ENCODE measurements around the gene MICU1.

GRCh38 chr10:72462261-72462660, 163.6 kb downstream of the MICU1 start:
- TF ChIP-seq RFX5 (IDR thresholded peaks at IDR 0.05; ENCODE audit: low read depth, low read length) (no peak), EP300 (IDR thresholded peaks at IDR 0.05; ENCODE audit: borderline replicate concordance in 1 of 2, control insufficient read depth in 1 of 2, low read depth in 2 of 2, low read length in 2 of 2) (no peak), SIX5 (IDR thresholded peaks at IDR 0.05; ENCODE audit: low read depth, low read length, severe bottlenecking) (no peak), ZNF687 (IDR thresholded peaks at IDR 0.05) (no peak), EZH2 (IDR thresholded peaks at IDR 0.05; ENCODE audit: borderline replicate concordance, control insufficient read depth, low read depth, low read length) (no peak), CEBPB (IDR thresholded peaks at IDR 0.05; ENCODE audit: borderline replicate concordance in 1 of 2, low read depth in 2 of 2, low read length in 2 of 2) (no peak), TAF1 (IDR thresholded peaks at IDR 0.05; ENCODE audit: borderline replicate concordance, low read depth, low read length) (no peak), USF2 (IDR thresholded peaks at IDR 0.05; ENCODE audit: borderline replicate concordance, low read depth, low read length) (no peak)
- TF ChIP-seq, protein P1, sequence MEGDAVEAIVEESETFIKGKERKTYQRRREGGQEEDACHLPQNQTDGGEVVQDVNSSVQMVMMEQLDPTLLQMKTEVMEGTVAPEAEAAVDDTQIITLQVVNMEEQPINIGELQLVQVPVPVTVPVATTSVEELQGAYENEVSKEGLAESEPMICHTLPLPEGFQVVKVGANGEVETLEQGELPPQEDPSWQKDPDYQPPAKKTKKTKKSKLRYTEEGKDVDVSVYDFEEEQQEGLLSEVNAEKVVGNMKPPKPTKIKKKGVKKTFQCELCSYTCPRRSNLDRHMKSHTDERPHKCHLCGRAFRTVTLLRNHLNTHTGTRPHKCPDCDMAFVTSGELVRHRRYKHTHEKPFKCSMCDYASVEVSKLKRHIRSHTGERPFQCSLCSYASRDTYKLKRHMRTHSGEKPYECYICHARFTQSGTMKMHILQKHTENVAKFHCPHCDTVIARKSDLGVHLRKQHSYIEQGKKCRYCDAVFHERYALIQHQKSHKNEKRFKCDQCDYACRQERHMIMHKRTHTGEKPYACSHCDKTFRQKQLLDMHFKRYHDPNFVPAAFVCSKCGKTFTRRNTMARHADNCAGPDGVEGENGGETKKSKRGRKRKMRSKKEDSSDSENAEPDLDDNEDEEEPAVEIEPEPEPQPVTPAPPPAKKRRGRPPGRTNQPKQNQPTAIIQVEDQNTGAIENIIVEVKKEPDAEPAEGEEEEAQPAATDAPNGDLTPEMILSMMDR (IDR thresholded peaks at IDR 0.05 in 2 of 3, conservative IDR thresholded peaks at IDR 0.05 in 1 of 3; ENCODE audit: control insufficient read depth in 2 of 3, extremely low read depth in 1 of 3, insufficient read depth in 1 of 3, low read depth in 3 of 3, low read length in 3 of 3), result no peak
- TF ChIP-seq, protein P2, sequence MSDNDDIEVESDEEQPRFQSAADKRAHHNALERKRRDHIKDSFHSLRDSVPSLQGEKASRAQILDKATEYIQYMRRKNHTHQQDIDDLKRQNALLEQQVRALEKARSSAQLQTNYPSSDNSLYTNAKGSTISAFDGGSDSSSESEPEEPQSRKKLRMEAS (IDR thresholded peaks at IDR 0.05; ENCODE audit: low read depth, low read length), result no peak

All from GM12878 (cell line).